Measurements from ENCODE around the gene DNAJC11. TPM values are rescaled to one million over a fixed set of nuclear protein-coding genes. Genes with fewer than 3 reads are reported as not detected.
"Not testable (repeated sequence)": the region's sequence is repeated elsewhere in the genome, so short reads cannot be mapped to it uniquely, and the experiment has no call there.

DNAJC11 gene
- total RNA-seq, 8 experiments from 2014 or later: 25.9 to 87.2 (median 45.7) TPM

DNA sequence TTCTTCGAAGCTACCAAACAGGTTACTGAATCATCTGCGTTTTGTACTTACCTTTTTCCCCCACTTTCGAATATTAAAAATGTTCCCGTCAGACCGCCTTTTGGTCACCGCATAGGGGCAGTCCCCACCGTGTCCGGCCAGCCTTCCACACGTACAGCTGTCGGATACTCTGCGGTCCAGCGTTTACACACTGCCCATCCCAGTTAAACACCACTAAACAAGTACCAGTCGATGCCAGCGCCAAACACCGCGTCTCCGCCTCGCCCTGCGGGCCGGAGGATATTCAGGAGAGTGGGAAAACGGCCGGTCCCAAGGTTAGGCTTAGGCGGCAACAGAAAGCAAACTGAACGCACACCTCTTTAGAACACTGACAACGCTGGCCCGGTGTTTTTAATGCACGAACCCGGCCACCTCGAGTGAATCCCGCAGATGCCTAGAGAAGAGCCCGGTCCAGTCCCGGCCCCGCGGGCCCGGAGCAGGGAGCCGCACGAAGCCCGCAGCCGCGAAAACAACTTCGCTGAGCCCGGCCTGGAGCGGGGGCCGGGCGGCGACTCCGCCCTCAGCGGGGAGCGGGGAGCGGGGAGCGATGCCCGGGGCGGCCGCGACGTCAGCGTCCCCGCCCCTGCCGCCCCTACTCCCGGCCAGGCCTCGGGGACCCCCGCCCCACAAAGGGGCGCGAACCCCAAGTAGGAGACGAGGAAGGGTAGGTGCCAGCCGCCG is 88.8 kb downstream of the DNAJC11 start:
- peaks cover 4 to 5% of the 10 kb centered on the region in 2 donors for H3K4me1 ChIP-seq (replicated peaks in 1 of 2)
- in situ Hi-C loops (cut with MboI; ENCODE audit: low pct_unique_long_range_greater_than_20kb in 2 of 9, low sequenced_read_pairs in 9 of 9, unreplicated experiment in 9 of 9): no loop called here
- ATAC-seq (replicated peaks in 6 of 8): peak; percentile 53 to 69 (median 64)
- peak overlapping the region; percentile 64 to 90 (median 79) for H3K4me3 ChIP-seq
- H3K27ac ChIP-seq: peak overlapping the region; percentile 80 to 83
- 1 to 13% (median 2%) methylated on average over 4 to 29 of the region's 67 CpGs; no CpG with 5 or more reads in 1 of the 10 experiments for WGBS, 10 experiments

DNA sequence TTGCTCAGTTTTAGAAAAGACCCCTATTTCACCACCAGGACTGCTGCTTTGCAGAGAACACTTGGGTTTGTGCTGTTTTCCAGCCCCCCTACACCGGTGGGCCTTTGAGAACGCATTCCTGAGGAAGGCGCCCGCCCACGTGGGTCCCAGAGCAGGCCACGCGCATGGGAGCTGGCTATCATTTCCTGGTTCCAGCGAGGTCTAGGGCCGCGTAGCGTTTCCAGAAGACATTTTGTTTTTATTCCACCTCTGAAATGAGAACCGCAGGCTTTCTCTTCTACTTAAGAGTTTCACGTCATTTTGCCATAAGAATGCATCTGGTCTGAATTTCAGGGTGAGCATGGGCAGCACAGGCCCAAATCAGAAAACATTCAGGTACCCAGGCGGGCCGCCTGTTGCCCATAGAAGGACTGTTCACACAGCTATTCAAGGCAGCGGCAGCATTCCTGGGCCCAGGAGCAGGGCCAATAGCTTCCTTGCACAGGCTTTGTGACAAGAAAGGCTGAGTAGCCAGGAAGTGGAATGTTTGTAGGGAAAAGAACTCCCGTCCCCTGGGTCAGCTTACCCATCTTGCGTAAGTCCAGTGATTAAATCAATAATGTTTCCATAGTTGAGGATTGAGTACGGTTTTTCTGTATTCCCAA is 97.6 kb downstream of the DNAJC11 start:
- 13 to 51% (median 30%) methylated on average over 2 to 19 of the region's 19 CpGs; no CpG with 5 or more reads in 1 of the 10 experiments for WGBS, 10 experiments
- ATAC-seq (replicated peaks in 6 of 8): peak in 7 of 8 experiments; percentile 1 to 34 (median 7)
- Histone ChIP-seq H3K4me1 (replicated peaks in 1 of 2) (peaks cover 22 to 31% of the 10 kb centered on the region in 2 donors), H3K4me3 (peak overlapping the region in 4 of 5 donors; percentile 54 to 64 (median 60)), H3K27ac (peak overlapping the region; percentile 66 to 88)
- in situ Hi-C loops (cut with MboI; ENCODE audit: low pct_unique_long_range_greater_than_20kb in 2 of 9, low sequenced_read_pairs in 9 of 9, unreplicated experiment in 9 of 9): no loop called here

DNA sequence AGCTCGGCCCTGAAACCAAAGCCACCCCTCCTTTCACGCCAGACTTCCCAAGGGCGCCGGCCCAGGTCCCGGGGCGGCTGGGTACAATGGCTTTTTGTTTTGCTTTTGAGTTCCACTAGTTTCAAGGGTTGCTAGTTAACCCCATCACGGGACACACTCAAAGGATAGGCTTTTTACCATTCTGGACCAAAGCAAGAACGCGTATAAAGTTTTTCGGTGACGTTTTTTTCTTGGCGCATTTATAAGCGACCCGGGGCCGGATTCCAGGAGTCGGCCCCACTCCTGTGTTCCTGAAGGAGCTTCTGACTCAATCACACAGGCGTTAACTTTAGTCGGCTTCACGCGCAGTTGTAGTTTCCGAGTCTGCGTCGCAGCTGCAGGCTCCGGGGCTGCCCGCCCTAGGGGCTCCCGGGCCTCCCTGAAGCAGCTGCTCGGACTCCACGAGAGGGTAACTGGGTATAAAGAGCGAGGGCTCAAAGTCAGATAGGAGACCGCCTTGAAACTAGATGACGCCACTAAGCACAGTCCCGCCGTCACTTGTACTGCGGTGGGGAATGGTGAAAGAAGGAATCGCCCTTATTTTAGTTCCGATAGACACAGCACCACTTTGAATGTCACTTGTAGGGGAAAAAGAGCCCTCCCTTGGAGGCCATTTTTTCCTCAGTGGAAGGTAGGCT is 98.2 kb downstream of the DNAJC11 start:
- H3K4me1 ChIP-seq (replicated peaks in 1 of 2): peaks cover 22 to 31% of the 10 kb centered on the region in 2 donors
- H3K27ac ChIP-seq: peak overlapping the region; percentile 66 to 88
- peak overlapping the region; percentile 49 to 64 (median 59) for H3K4me3 ChIP-seq
- ATAC-seq (replicated peaks in 6 of 8): peak; percentile 8 to 33 (median 24)
- WGBS, 10 experiments: 0 to 13% (median 2%) methylated on average over 2 to 32 of the region's 36 CpGs; no CpG with 5 or more reads in 1 of the 10 experiments
- in situ Hi-C loops (cut with MboI; ENCODE audit: low pct_unique_long_range_greater_than_20kb in 2 of 9, low sequenced_read_pairs in 9 of 9, unreplicated experiment in 9 of 9): no loop called here

DNA sequence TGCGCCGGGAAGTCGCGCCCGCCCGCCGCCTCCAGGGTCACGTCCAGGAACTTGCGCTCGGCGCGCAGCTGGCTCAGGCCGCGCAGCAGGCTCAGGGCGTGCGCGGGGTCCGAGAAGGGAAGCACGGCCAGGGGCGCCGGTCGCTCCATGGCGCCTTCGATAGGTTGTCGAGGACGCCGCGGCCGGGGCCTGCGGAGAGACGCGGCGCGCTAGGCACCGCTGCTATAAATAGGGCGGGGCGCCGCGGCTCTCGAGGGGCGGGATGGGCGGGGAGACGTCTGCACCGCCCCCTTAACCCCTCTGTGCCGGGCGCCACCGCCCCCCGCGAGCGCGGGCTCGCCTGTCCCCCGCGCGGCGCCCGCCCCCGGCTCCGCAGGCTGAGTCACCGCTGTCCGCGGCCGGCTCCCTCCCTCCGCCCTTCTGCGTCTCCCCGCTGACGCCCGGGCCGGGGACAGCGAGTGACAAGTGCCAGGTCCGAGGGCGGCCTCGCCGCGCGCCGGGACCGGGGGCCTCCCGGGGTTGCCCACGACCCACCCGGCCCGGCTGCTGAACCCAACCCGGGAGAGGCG is 98.9 kb downstream of the DNAJC11 start, which contains the start of gene KLHL21:
Gene KLHL21, minus strand, starts transcription at position 201 of the 569 bp plus-strand sequence. Its CDS starts 52 bp downstream, at position 149.
- Histone ChIP-seq H3K27ac (peak within 1 kb of the TSS; percentile 66 to 88), H3K4me3 (peak within 1 kb of the TSS; percentile 49 to 64 (median 59)), H3K4me1 (replicated peaks in 1 of 2) (peaks cover 22 to 31% of the 10 kb centered on the region in 2 donors)
- in situ Hi-C loops (cut with MboI; ENCODE audit: low pct_unique_long_range_greater_than_20kb in 2 of 9, low sequenced_read_pairs in 9 of 9, unreplicated experiment in 9 of 9): no loop called here
- WGBS, 10 experiments: 0% methylated on average over 13 of the region's 84 CpGs; no CpG with 5 or more reads in 9 of the 10 experiments
- peak; percentile 52 to 82 (median 72) for ATAC-seq (replicated peaks in 6 of 8)

DNA sequence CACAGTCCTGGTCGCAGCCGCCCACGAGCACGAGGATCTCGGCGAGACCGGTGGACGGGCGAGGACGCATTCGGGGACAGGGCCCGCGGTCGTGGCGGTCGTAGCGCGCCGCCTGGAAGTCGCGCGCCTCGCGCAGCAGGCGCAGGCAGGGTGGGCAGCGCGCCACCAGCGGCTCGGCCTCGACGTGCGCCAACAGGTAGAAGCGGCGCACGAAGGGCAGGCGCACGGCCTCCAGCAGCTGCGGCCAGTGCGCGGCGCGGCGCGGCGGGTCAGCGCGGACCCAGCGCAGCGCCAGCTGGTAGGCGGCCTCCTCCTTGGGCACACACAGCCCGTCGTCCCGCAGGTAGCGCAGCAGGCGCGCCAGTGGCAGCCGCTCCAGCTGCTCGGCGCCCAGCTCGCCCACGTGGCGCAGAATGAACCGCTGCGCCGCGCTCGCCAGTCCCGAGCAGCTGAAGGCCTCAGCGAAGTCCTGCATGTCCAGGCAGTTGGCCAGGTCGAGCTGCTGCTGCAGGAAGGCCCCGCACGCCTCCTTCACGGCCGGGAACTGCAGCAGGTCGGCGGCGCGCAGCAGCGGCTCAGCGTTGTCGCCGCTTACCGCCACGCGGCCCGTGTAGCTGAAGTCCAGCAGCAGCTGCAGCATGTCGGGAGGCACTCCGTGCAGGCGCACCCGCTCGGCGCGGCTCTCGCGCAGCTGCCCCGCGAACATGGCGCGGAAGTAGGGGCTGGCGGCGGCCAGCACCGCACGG is 99.5 kb downstream of the DNAJC11 start:
- peak; percentile 3 to 61 (median 26) for ATAC-seq (replicated peaks in 6 of 8)
- H3K27ac ChIP-seq: peak overlapping the region; percentile 56 to 88
- H3K4me1 ChIP-seq (replicated peaks in 1 of 2): peaks cover 26 to 31% of the 10 kb centered on the region in 2 donors
- peak overlapping the region; percentile 49 to 64 (median 59) for H3K4me3 ChIP-seq
- whole genome bisulfite sequencing, 10 experiments: 0 to 2% (median 0%) methylated on average over 3 to 52 of the region's 103 CpGs; no CpG with 5 or more reads in 4 of the 10 experiments
- in situ Hi-C loops (cut with MboI; ENCODE audit: low pct_unique_long_range_greater_than_20kb in 2 of 9, low sequenced_read_pairs in 9 of 9, unreplicated experiment in 9 of 9): no loop called here

DNA sequence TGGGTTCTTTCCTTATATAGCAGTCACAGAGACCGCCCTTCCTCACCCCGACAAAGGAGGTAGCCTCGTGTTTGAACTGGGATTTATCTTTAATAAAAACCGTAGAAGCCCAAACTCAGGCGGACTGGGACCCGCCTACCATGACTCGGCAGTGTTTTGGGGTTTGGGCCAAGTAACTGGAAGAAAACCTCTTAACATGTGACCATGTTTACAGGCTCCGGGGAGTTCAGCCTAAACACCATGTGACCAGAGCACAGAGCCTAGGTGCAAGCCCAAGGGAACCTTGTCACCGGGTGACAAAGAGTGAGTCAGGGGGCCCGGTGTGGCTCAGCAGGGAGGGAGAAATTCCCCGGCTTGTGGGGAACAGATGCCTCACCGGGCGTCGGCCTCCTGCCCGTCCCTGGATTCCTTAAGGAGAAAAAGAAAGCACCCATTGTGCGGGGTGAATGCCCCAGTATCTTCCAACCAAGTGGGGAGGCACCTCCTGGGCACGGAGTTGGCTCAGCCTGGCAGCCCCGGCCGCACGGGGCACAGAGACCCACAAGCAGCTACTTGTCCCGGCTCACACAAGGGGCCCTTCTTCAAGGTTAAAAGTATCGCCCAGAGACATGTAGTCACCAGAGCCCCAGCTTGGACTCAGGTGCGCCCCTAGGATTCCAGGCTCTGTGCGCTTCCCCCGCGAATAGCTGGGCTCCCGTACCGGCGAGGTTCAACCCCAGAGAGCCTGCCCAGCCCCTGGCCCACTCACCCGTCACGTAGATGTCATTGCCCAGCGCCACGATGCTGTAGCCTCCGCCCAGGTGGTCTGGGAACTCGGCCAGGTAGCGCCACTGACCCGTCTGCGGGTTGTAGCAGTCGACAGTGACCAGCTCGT is 100.3 kb downstream of the DNAJC11 start:
- Histone ChIP-seq H3K4me3 (peak overlapping the region; percentile 49 to 64 (median 59)), H3K27ac (peak overlapping the region in 1 of 2 donors; percentile 19), H3K4me1 (replicated peaks in 1 of 2) (peaks cover 31 to 34% of the 10 kb centered on the region in 2 donors)
- peak; percentile 9 to 50 (median 24) for ATAC-seq (replicated peaks in 6 of 8)
- 0 to 7% (median 0%) methylated on average over 1 to 25 of the region's 40 CpGs; no CpG with 5 or more reads in 2 of the 10 experiments for WGBS, 10 experiments
- in situ Hi-C loops (cut with MboI; ENCODE audit: low pct_unique_long_range_greater_than_20kb in 2 of 9, low sequenced_read_pairs in 9 of 9, unreplicated experiment in 9 of 9): no loop called here

DNA sequence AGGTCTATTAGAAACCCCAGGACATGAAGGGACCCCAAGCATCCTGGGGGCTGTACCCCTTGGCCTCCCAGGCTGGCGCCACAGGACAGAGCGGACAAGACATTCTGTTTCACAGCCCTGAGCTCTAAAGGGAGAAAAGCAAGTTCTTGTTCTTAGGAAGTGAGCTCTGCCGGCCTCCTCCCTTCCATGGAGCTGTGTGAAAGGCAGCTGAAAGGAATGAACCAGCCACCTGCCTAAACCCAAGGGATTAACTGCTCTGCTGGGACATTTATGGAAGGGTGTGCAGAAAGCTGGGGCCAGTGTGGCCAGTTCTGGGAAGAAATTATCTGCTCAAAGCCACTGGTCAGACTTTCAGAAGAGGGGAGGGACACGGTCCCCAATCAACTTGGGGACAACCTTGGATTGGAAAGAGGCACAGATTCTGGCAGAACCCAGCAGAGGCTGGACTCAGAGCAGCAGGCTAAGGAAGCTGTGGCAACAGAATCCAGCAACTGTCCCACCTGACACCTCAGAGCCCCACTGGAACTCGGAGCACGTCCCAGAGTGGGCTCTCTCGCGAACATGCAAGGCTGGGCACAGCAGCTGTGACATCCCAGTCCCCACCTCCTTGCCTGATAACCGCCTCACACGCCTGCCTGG is 101.1 kb downstream of the DNAJC11 start:
- peak overlapping the region in 1 of 2 donors; percentile 19 for H3K27ac ChIP-seq
- in situ Hi-C loops (cut with MboI; ENCODE audit: low pct_unique_long_range_greater_than_20kb in 2 of 9, low sequenced_read_pairs in 9 of 9, unreplicated experiment in 9 of 9): no loop called here
- H3K4me3 ChIP-seq: peak overlapping the region; percentile 49 to 64 (median 59)
- peak in 6 of 8 experiments; percentile 0 to 17 (median 2) for ATAC-seq (replicated peaks in 6 of 8)
- WGBS, 10 experiments: 0 to 100% (median 35%) methylated on average over 2 to 6 of the region's 10 CpGs; no CpG with 5 or more reads in 3 of the 10 experiments
- H3K4me1 ChIP-seq (replicated peaks in 1 of 2): peaks cover 31 to 40% of the 10 kb centered on the region in 2 donors

DNA sequence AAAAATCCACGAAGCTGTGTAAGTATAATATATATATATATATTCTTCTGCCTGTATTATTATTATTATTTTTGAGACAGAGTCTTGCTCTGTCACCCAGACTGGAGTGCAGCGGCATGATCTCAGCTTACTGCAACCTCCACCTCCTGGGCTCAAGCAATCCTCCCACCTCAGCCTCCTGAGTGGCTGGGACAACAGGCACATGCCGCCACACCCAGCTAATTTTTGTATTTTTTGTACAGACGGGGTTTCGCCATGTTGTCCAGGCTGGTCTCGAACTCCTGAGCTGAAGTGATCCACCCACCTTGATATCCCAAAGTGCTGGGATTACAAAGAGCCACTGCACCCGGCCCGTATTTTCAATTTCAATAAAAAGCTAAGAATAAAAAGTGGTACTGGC is 101.6 kb downstream of the DNAJC11 start:
- H3K27ac ChIP-seq; in situ Hi-C loops (cut with MboI; ENCODE audit: low pct_unique_long_range_greater_than_20kb in 2 of 9, low sequenced_read_pairs in 9 of 9, unreplicated experiment in 9 of 9); ATAC-seq (replicated peaks in 6 of 8): not testable (repeated sequence)
- Histone ChIP-seq H3K4me1 (replicated peaks in 1 of 2) (peaks cover 31 to 40% of the 10 kb centered on the region in 2 donors), H3K4me3 (peak overlapping the region; percentile 49 to 64 (median 59))
- WGBS, 10 experiments: 0 to 92% (median 75%) methylated on average over 2 to 8 of the region's 8 CpGs; no CpG with 5 or more reads in 1 of the 10 experiments

DNA sequence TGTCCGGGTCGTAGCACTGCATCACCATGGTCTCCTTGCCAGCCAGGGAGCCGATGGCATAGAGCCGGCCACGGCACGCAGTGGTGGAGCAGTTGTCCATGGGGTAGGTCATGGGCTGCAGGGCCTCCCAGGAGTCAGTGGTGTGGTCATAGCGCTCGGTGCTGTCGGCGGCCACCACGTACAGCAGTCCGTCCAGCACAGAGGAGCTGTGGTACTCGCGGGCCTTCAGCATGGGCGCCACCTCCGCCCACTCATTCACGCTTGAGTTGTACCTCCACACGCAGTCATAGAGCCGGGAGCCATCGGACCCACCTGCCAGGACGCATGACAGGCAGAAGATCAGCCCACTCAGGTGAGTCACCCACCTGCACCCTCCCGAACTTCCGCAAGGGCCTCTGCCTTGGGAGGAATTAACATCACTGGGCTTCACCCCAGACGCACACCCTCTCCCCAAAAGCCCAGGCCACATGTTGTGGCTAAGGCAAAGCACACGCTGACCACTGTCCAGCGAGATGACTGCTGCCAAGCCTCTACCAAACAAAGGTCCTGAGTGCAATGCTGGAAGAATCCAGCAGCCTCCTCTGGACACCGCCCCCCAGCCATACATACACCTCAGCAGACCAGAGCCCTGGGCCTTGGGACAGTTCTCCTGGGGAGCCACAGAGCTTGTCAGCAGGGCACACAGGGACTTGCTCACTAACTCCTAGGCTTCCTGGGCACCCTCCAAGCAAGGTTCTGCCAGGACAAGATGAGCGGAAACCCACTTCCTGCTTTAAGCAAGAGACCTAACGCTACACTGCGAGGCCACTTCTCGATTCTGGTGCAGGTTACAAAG is 102.3 kb downstream of the DNAJC11 start:
- 47 to 100% (median 91%) methylated on average over 1 to 15 of the region's 31 CpGs; no CpG with 5 or more reads in 4 of the 10 experiments for WGBS, 10 experiments
- in situ Hi-C loops (cut with MboI; ENCODE audit: low pct_unique_long_range_greater_than_20kb in 2 of 9, low sequenced_read_pairs in 9 of 9, unreplicated experiment in 9 of 9): no loop called here
- H3K4me3 ChIP-seq: no peak overlapping the region
- peaks cover 29 to 37% of the 10 kb centered on the region in 2 donors for H3K4me1 ChIP-seq (replicated peaks in 1 of 2)
- no peak for ATAC-seq (replicated peaks in 6 of 8)
- no peak overlapping the region for H3K27ac ChIP-seq

DNA sequence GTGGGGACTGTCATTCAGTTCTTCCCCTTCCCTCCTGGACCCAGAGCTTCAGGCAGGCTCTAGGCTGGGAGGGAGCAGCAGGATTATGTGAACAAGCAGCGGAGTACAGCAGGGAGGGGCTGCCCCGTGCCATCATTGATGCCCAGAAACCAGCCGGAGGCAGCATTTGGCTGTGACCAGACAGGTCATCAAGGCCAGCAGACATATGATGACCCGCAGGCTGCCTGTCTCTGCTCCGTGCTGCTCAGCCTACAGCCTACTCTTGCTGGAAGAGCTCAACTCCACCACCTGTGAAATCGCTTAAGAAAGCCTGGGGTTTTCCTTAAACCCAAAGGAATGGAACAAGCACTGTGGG is 103.9 kb downstream of the DNAJC11 start:
- 79 to 100% (median 94%) methylated on average over 1 to 4 of the region's 6 CpGs; no CpG with 5 or more reads in 4 of the 10 experiments for WGBS, 10 experiments
- Histone ChIP-seq H3K4me1 (replicated peaks in 1 of 2) (peaks cover 20 to 26% of the 10 kb centered on the region in 2 donors), H3K4me3 (no peak overlapping the region), H3K27ac (no peak overlapping the region)
- ATAC-seq (replicated peaks in 6 of 8): no peak
- in situ Hi-C loops (cut with MboI; ENCODE audit: low pct_unique_long_range_greater_than_20kb in 2 of 9, low sequenced_read_pairs in 9 of 9, unreplicated experiment in 9 of 9): no loop called here

Data from motor neuron (in vitro differentiated cells).